HEK293 (cell line): Measurements from ENCODE around the gene WWOX.

Experiments used
- CTCF ChIA-PET: fragments of 350-600 bp; formaldehyde crosslinking; extraction: SDS; loops from one replicate; lab custom pipeline; 2021; ENCODE audit warnings: antibody characterized with exemption; lab: Yijun Ruan, JAX
- POLR2A ChIA-PET: fragments of 300-600 bp; formaldehyde crosslinking; extraction: SDS; loops from one replicate; lab custom pipeline; 2020; ENCODE audit warnings: antibody characterized with exemption, inconsistent platforms; lab: Yijun Ruan, JAX
- H3K27ac ChIP-seq: fragments of 200-500 bp; sonication (Bioruptor generic); 2 replicates; pipeline ENCODE4 v1.5.1; 2014; ENCODE audit warnings: low read depth, low read length, control low read depth, inconsistent platforms; ENCODE audit errors: extremely low read depth
- H3K36me3 ChIP-seq, 2 experiments: fragments of 200-500 bp in 1 of 2; sonication (Bioruptor generic) in 1 of 2; 1 replicate in 1 of 2; 2 replicates in 1 of 2; pipeline ENCODE4 v1.5.1; 2014 to 2017; ENCODE audit warnings: inconsistent platforms in 2 of 2, low read length in 2 of 2; ENCODE audit not compliant: control insufficient read depth in 2 of 2, insufficient read depth in 1 of 2
- H3K4me1 ChIP-seq: fragments of 200-500 bp; sonication (Bioruptor generic); 2 replicates; pipeline ENCODE4 v1.5.1; 2014; ENCODE audit warnings: mild to moderate bottlenecking, low read length, inconsistent platforms; ENCODE audit not compliant: control insufficient read depth, insufficient read depth
- H3K4me3 ChIP-seq: 2 replicates; pipeline ENCODE4 v1.5.1; 2011; ENCODE audit warnings: low read depth, mild to moderate bottlenecking, control low read depth, low read length, moderate library complexity
- H3K9me3 ChIP-seq: fragments of 200-500 bp; sonication (Bioruptor generic); 2 replicates; pipeline ENCODE4 v1.5.1; 2014; ENCODE audit warnings: low read depth, low read length, inconsistent platforms; ENCODE audit not compliant: control insufficient read depth, insufficient read depth
- ATF2 ChIP-seq: fragments of 450-650 bp; formaldehyde crosslinking; IDR thresholded peaks from 2 replicates; pipeline ENCODE4 v1.5.1; 2016; ENCODE audit warnings: missing biosample characterization, missing genetic modification characterization, low read depth
- EGR2 ChIP-seq: fragments of 450-650 bp; formaldehyde crosslinking; IDR thresholded peaks from 2 replicates; pipeline ENCODE4 v1.5.1; 2016; ENCODE audit warnings: low read depth, missing biosample characterization, missing genetic modification characterization
- GLI2 ChIP-seq: fragments of 450-650 bp; formaldehyde crosslinking; IDR thresholded peaks from 2 replicates; pipeline ENCODE4; 2017; ENCODE audit warnings: missing biosample characterization, missing genetic modification characterization, low read depth, borderline replicate concordance
- GLIS1 ChIP-seq: fragments of 450-650 bp; formaldehyde crosslinking; IDR thresholded peaks from 2 replicates; pipeline ENCODE4 v1.5.1; 2016; ENCODE audit warnings: missing biosample characterization, missing genetic modification characterization
- KLF16 ChIP-seq: fragments of 450-650 bp; formaldehyde crosslinking; IDR thresholded peaks from 2 replicates; pipeline ENCODE4 v1.5.1; 2017; ENCODE audit warnings: missing biosample characterization, missing genetic modification characterization
- OSR2 ChIP-seq: fragments of 450-650 bp; formaldehyde crosslinking; IDR thresholded peaks from 2 replicates; pipeline ENCODE4 v1.5.1; 2016; ENCODE audit warnings: missing biosample characterization, missing genetic modification characterization
- PBX3 ChIP-seq: sonication (generic); formaldehyde crosslinking; IDR thresholded peaks from 2 replicates; pipeline ENCODE4 v1.8.1; 2022; ENCODE audit warnings: mild to moderate bottlenecking, moderate library complexity, missing genetic modification reagents
- RBAK ChIP-seq: fragments of 450-650 bp; formaldehyde crosslinking; IDR thresholded peaks from 2 replicates; pipeline ENCODE4 v1.5.1; 2016; ENCODE audit warnings: missing biosample characterization, missing genetic modification characterization
- SCRT2 ChIP-seq: fragments of 450-650 bp; formaldehyde crosslinking; IDR thresholded peaks from 2 replicates; pipeline ENCODE4 v1.5.1; 2016; ENCODE audit warnings: missing biosample characterization, missing genetic modification characterization
- ZBTB10 ChIP-seq: fragments of 450-650 bp; formaldehyde crosslinking; IDR thresholded peaks from 2 replicates; pipeline ENCODE4 v1.5.1; 2016; ENCODE audit warnings: missing biosample characterization, missing genetic modification characterization
- ZFP3 ChIP-seq: fragments of 450-650 bp; formaldehyde crosslinking; IDR thresholded peaks from 2 replicates; pipeline ENCODE4 v1.5.1; 2016; ENCODE audit warnings: low read depth, missing biosample characterization, missing genetic modification characterization
- ZFP69B ChIP-seq: fragments of 450-650 bp; formaldehyde crosslinking; IDR thresholded peaks from 2 replicates; pipeline ENCODE4 v1.5.1; 2016; ENCODE audit warnings: missing biosample characterization, missing genetic modification characterization
- ZNF121 ChIP-seq: fragments of 450-650 bp; formaldehyde crosslinking; IDR thresholded peaks from 2 replicates; pipeline ENCODE4 v1.5.1; 2016; ENCODE audit warnings: missing biosample characterization, missing genetic modification characterization
- ZNF138 ChIP-seq: fragments of 450-650 bp; formaldehyde crosslinking; IDR thresholded peaks from 2 replicates; pipeline ENCODE4 v1.5.1; 2016; ENCODE audit warnings: missing biosample characterization, missing genetic modification characterization, borderline replicate concordance
- ZNF184 ChIP-seq: fragments of 450-650 bp; IDR thresholded peaks from 2 replicates; pipeline ENCODE4 v1.5.1; 2018; ENCODE audit warnings: missing biosample characterization, mild to moderate bottlenecking, missing genetic modification characterization
- ZNF324 ChIP-seq: fragments of 450-650 bp; formaldehyde crosslinking; IDR thresholded peaks from 2 replicates; pipeline ENCODE4 v1.5.1; 2016; ENCODE audit warnings: missing biosample characterization, missing genetic modification characterization
- ZNF510 ChIP-seq: fragments of 450-650 bp; formaldehyde crosslinking; IDR thresholded peaks from 2 replicates; pipeline ENCODE4 v1.5.1; 2018; ENCODE audit warnings: mild to moderate bottlenecking, missing genetic modification characterization, missing biosample characterization; ENCODE audit not compliant: insufficient replicate concordance
- ZNF514 ChIP-seq: fragments of 450-650 bp; formaldehyde crosslinking; IDR thresholded peaks from 2 replicates; pipeline ENCODE4 v1.5.1; 2016; ENCODE audit warnings: missing biosample characterization, missing genetic modification characterization
- ZNF548 ChIP-seq: fragments of 450-650 bp; formaldehyde crosslinking; IDR thresholded peaks from 2 replicates; pipeline ENCODE4 v1.5.1; 2016; ENCODE audit warnings: missing biosample characterization, missing genetic modification characterization
- ZNF560 ChIP-seq: fragments of 450-650 bp; formaldehyde crosslinking; IDR thresholded peaks from 2 replicates; pipeline ENCODE4 v1.5.1; 2017; ENCODE audit warnings: missing biosample characterization, missing genetic modification characterization, borderline replicate concordance
- ZNF624 ChIP-seq: fragments of 450-650 bp; formaldehyde crosslinking; IDR thresholded peaks from 2 replicates; pipeline ENCODE4 v1.5.1; 2017; ENCODE audit warnings: missing biosample characterization, missing genetic modification characterization
- ZNF629 ChIP-seq: fragments of 450-650 bp; formaldehyde crosslinking; IDR thresholded peaks from 2 replicates; pipeline ENCODE4 v1.5.1; 2017; ENCODE audit warnings: missing biosample characterization, missing genetic modification characterization
- ZNF664 ChIP-seq: fragments of 450-650 bp; formaldehyde crosslinking; IDR thresholded peaks from 2 replicates; pipeline ENCODE4 v1.5.1; 2016; ENCODE audit warnings: missing biosample characterization, missing genetic modification characterization
- ZNF670 ChIP-seq: fragments of 450-650 bp; formaldehyde crosslinking; IDR thresholded peaks from 2 replicates; pipeline ENCODE4 v1.5.1; 2016; ENCODE audit warnings: missing biosample characterization, missing genetic modification characterization, low read depth
- ZNF692 ChIP-seq: fragments of 450-650 bp; formaldehyde crosslinking; IDR thresholded peaks from 2 replicates; pipeline ENCODE4 v1.5.1; 2016; ENCODE audit warnings: missing biosample characterization, missing genetic modification characterization
- ZNF747 ChIP-seq: fragments of 450-650 bp; formaldehyde crosslinking; IDR thresholded peaks from 2 replicates; pipeline ENCODE4 v1.5.1; 2016; ENCODE audit warnings: missing biosample characterization, missing genetic modification characterization
- ZSCAN5A ChIP-seq: fragments of 450-650 bp; formaldehyde crosslinking; IDR thresholded peaks from 2 replicates; pipeline ENCODE4 v1.5.1; 2016; ENCODE audit warnings: missing biosample characterization, missing genetic modification characterization

Gene WWOX

GRCh38 chr16:79209308-79209707 lies 1109.9 kb downstream of the WWOX start:
- ChIA-PET CTCF (no interaction called here), POLR2A (no interaction called here)
- H3K9me3 ChIP-seq = no peaks in the 10 kb centered on the region
- no peak overlapping the region for H3K27ac ChIP-seq
- TF ChIP-seq ZFP69B (tag by site-specific recombination) = no peak
- no peak for TF ChIP-seq RBAK (tag by site-specific recombination)
- no peak for TF ChIP-seq ZNF514 (tag by site-specific recombination)
- TF ChIP-seq ZBTB10 (tag by site-specific recombination) = no peak
- TF ChIP-seq ZNF138 (tag by site-specific recombination) = no peak
- TF ChIP-seq ZNF510 (tag by site-specific recombination) = no peak
- no peak for TF ChIP-seq ZSCAN5A (tag by site-specific recombination)
- no peaks in the 10 kb centered on the region for H3K36me3 ChIP-seq
- no peak overlapping the region for H3K4me3 ChIP-seq
- H3K4me1 ChIP-seq = no peaks in the 10 kb centered on the region

GRCh38 chr16:79210607-79211006 lies 1111.2 kb downstream of the WWOX start:
- Histone ChIP-seq H3K9me3 (no peaks in the 10 kb centered on the region), H3K4me1 (no peaks in the 10 kb centered on the region), H3K27ac (no peak overlapping the region), H3K4me3 (no peak overlapping the region), H3K36me3 (no peaks in the 10 kb centered on the region)
- ChIA-PET CTCF (no interaction called here), POLR2A (no interaction called here)
- TF ChIP-seq ATF2 (tag by site-specific recombination) (no peak), ZNF121 (tag by site-specific recombination) (no peak), ZNF747 (tag by site-specific recombination) (no peak), ZNF548 (no peak), GLI2 (no peak), ZNF664 (no peak), GLIS1 (no peak), ZNF692 (no peak)

- Histone ChIP-seq H3K4me1 (no peaks in the 10 kb centered on the region), H3K9me3 (no peaks in the 10 kb centered on the region), H3K36me3 (no peaks in the 10 kb centered on the region), H3K27ac (no peak overlapping the region), H3K4me3 (no peak overlapping the region)
- ChIA-PET POLR2A (no interaction called here), CTCF (no interaction called here)
- TF ChIP-seq SCRT2 (tag by site-specific recombination) = no peak
- no peak for TF ChIP-seq ZNF629 (tag by site-specific recombination)
- TF ChIP-seq ZFP3 (tag by site-specific recombination) = no peak
- no peak for TF ChIP-seq ZFP69B (tag by site-specific recombination)
- TF ChIP-seq ZNF121 (tag by site-specific recombination) = no peak
- TF ChIP-seq ZNF560 = no peak
- no peak for TF ChIP-seq ZNF624 (tag by site-specific recombination)
- no peak for TF ChIP-seq KLF16 (tag by site-specific recombination)
- TF ChIP-seq ZNF324 (tag by site-specific recombination) = no peak
- TF ChIP-seq OSR2 (tag by site-specific recombination) = no peak
- TF ChIP-seq EGR2 = no peak
- TF ChIP-seq ZNF670 (tag by site-specific recombination) = no peak
- TF ChIP-seq PBX3 (CRISPR knock-in tag) = no peak
- TF ChIP-seq ZNF184 (tag by site-specific recombination) = no peak
Measured at GRCh38 chr16:79211586-79211985, 1112.1 kb downstream of the WWOX start.
